DMS53 (cell line): ENCODE data around the gene SH3GLB2.
A peak's percentile ranks its signal among the peaks of the same experiment; 100 is the strongest.

Experiments used
- DNase-seq: peaks from one replicate; lab custom pipeline; 2025; lab: John Stamatoyannopoulos, UW

Gene SH3GLB2

GRCh38 chr9:129028192-129028966, at the start of gene SH3GLB2:
TSS of gene SH3GLB2 (minus strand) at chr9:129028331. CDS start at chr9:129028154, 177 bp downstream.
- DNase-seq: peak; percentile 94

GRCh38 chr9:129077236-129077635, 49.1 kb upstream of the SH3GLB2 start:
- DNase-seq: no peak

DNA sequence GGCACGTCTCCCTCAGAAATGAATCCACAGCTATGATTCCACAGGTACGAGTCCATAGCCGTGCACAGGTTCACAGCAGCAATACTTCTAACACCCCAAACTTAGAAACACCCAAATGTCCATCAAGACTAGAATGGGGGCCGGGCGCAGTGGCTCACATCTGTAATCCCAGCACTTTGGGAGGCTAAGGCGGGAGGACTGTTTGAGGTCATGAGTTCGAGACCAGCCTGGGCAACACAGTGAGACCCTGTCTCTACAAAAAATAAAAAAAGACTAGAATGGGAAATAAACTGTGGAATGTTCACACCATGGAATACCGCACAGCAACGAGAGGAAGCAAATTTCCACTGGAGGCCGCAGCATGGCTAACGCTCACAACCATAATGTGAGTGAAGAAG, 48.5 kb upstream of the SH3GLB2 start:
- DNase-seq: no peak

GRCh38 chr9:129075996-129076639, 48.0 kb upstream of the SH3GLB2 start:
- DNase-seq: no peak

GRCh38 chr9:129074106-129074505, 46.0 kb upstream of the SH3GLB2 start:
- no peak for DNase-seq

- DNase-seq: no peak
Measured at GRCh38 chr9:129073404-129073803, 45.3 kb upstream of the SH3GLB2 start.

- no peak for DNase-seq
Measured at GRCh38 chr9:129072171-129072570, 44.0 kb upstream of the SH3GLB2 start.

GRCh38 chr9:129071526-129072126, 43.5 kb upstream of the SH3GLB2 start:
- no peak for DNase-seq

DNA sequence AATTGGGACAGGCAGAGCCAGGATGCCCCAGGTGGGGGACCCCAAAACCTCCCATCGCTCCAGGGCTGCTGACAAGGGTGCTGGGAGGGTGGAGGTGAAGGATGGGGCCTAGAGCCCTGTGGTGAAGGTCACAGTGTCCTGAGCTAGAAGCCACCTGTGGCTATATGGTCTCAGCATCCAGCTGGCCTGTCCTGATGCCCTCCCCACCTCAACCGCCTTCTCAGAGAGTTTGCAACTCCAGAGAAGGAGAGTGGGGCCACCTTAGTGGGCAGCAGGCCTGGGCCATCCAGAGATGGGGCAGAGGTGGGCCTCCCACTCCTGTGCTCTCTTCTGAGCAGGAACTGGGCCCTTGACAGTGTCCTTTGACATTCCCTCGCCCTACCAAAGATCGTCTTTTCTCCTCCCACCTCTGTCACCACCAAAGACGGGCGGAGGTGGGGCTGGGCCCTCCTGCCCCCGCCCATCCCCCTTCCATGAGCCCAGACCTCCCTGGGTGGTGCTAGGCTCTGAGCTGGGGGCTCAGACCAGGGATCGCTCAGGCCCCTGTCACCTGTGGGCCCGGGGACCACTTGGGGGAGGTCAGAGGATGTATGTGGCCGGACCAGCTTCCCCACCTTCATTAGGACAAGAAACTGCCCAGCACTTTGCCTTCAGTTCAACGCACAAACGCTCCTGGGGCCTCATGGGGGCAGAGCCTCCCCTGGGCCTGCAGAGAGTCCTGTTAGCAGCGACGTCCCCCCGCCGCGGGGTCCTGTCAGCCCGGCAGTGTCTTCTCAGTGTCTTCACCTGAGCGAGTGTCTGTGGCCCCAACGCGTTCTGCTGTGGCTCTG, 42.8 kb upstream of the SH3GLB2 start:
- DNase-seq: no peak

DNA sequence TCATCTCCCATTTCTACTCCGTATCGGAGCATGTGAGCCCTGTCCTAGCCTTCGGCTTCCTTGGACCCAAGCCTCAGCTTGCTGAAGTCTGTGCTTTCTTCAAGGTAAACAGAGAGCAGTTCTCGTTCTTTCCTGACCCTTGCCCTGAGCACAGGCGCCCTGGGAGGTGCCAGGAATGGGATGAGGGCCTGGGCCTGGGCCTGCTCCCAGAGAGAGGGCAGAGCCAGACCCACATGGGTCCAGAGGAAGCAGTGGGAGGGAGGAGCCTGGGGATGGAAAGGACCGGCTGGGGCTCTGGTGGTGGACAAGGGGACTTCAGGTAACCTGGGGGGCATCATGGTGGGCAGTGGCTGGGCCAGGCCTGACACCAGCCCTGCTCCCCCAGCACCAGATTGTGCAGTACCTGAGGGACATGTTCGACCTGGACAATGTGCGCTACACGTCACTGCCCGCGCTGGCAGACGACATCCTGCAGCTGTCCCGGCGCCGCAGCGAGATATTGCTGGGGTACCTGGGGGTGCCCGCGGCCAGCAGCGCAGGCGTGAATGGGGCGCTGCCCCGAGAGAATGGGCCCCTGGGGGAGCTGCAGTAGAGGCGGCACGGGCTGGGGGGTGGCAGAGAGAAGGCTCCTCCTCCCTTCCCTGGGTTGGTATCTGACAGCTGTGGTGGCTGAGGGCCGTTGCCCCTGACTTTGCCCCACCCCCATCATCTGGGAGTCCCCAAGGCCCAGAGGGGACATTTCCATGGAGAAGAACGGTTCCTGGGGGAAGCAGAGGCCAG, 41.9 kb upstream of the SH3GLB2 start:
- DNase-seq: no peak

DNA sequence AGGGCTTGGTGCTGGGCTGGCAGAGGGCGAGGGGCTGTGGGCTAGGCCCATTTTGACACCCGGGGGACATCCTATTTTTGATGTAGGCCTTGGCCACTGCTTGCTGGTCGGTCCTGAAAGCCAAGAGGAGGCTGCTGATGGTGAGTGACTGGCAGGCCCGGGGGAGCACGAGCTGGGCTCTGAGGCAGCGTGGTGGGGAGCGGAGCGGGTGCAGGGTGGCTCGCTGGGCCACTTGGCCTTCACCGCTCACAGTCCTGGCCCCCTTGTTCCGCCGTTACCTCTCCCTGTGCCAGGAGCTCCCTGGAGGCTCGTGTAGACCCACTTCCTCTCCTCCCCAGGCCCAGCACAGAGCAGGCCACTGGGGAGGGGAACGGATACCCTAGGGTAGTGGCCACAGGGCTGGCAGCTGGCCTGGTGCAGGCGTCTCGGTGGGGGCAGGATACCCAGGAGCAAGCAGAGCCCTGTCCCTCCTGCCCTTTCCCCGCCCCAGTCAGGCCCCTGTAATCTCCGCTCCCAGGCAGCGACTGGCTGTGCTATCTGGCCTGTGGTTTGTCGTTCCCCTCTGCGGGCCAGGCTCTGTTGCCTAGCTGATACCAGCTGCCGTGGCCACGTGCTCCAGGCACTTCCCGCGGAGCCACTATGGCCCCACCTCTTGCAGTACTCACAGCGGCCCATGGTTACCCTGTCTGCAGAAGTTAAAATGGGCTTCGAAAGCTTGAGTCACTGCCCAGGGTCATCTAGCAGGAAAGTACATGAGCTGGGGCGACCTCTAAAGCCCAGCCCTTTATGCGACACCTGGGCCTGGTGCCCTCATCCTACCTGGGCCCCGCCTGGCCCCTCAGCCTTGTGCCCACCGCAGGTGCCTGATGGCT, 41.1 kb upstream of the SH3GLB2 start:
- no peak for DNase-seq

GRCh38 chr9:129068110-129068509, 40.0 kb upstream of the SH3GLB2 start:
- no peak for DNase-seq

GRCh38 chr9:129064499-129064908, 36.4 kb upstream of the SH3GLB2 start:
- no peak for DNase-seq

DNA sequence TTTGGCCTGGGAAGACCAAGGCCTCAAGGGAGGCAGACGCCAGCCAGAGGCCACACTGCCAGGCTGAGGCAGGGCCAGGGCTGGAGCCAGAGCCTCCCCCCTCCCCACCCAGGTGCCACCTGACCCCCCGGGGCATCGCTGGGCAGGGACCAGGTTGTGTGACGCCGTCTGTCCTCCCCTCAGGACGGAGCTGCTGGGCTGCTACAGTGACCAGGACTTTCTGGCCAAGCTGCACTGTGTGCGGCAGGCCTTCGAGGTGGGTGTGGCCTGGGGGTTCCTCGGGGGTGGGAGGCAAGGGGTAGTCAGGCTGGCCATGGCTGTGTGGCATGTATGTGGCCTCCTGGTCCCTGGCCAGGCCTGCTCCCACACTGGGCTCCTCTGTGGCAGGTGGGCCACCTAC, 34.9 kb upstream of the SH3GLB2 start:
- DNase-seq: no peak

DNA sequence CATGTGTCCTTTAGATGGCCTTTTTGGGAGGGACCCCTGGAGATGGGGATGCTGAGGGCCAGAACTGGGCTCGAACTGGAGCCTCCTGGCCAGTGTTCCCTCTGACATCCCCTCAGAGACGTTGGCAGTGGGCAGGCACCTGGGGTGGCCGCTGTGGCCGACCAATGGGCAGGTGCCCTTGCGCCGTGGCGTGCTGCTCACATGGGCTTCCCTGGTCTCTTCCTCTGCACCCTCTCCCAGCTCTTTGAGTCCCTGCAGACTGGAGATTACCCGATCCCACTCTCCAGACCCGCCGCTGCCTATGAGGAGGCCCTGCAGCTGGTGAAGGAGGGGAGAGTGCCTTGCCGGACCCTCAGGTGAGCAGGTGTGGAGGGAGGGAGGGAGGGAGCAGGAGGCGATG, 32.9 kb upstream of the SH3GLB2 start:
- no peak for DNase-seq

- no peak for DNase-seq
Measured at GRCh38 chr9:129059796-129060785, 32.0 kb upstream of the SH3GLB2 start.

DNA sequence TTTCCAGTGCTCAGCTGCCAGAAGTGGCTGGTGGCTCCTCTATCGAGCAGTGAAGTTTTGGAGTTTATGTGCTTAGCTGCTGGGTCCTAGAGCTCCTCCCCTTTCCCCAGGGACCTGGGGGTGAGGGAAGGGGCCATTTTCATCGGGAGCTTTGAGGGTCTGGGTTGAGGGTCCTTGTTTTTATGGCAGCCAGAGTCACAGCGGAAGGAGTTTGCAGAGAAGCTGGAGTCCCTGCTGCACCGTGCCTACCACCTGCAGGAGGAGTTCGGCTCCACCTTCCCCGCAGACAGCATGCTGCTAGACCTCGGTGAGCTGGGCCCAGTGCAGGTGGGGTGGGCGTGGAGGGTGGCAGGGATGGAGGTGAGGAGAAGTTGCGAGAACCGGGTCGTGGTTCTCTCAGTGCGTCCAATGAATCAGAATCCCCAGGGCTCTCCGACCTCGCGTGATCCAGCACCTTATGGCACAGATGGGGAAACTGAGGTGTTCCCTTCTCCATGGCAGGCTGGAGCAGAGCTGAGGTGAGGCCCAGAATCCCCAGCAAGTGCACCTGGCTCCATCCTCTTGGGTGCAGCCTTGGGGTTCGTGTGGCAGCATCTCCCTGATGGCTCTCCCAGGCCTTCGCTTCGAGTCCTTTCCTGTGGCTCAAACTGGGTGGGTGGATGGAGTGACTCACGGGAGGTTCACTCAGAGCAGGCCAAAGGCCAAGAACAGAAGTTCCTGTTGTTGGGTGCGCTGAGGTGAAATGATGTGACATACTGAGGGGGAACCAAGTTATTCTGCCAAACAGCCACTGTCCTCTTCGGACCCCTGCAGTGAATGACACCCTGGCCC, 31.0 kb upstream of the SH3GLB2 start:
- DNase-seq: no peak

DNA sequence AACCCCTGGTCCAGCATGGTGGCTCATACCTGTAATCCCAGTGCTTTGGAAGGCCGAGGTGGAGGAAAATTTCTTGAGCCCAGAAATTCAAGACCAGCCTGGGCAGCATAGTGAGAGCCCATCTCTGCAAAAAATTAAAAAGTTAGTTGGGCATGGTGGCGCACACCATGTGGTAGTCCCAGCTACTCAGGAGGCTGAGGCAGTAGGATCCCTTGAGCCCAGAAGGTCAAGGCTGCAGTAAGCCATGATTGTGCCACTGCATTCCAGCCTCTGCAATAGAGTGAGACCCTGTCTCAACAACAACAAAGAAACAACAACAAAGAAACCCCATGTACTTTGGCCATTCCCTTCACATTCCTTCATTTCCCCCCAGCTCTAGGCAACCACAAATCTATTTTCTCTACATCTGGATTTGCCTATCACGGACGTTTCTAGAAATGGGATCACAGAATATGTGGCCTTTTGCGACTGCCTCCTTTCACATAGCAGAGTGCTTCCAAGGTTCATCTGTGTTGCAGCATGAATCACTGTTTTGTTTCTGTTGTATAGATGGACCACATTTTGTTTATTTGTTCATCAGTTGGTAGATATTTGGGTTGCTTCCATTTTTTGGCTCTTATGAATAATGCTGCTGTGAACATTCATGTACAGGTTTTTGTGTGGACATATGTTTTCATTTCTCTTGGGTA, 26.2 kb upstream of the SH3GLB2 start:
- DNase-seq: no peak
